IPS-18c (cell line): ENCODE data around the gene LRCOL1.

ENCODE experiments used
- H3K4me3 ChIP-seq: 2 replicates; pipeline ENCODE4 v1.7.0; 2013; ENCODE audit warnings: low read depth, mild to moderate bottlenecking, low read length, moderate library complexity; ENCODE audit not compliant: insufficient read depth
- H3K9me3 ChIP-seq: one replicate; pipeline ENCODE4 v1.6.1; 2013; ENCODE audit warnings: mild to moderate bottlenecking, low read length, moderate library complexity; ENCODE audit not compliant: control insufficient read depth, insufficient read depth

Gene LRCOL1

GRCh38 chr12:132580701-132581292 lies 29.6 kb downstream of the LRCOL1 start:
- no peak overlapping the region for H3K4me3 ChIP-seq
- no peaks in the 10 kb centered on the region for H3K9me3 ChIP-seq

- H3K4me3 ChIP-seq: no peak overlapping the region
- H3K9me3 ChIP-seq: no peaks in the 10 kb centered on the region
These were observed 30.6 kb downstream of the LRCOL1 start for GRCh38 chr12:132579744-132580143.

GRCh38 chr12:132578826-132579225 lies 31.6 kb downstream of the LRCOL1 start:
- no peaks in the 10 kb centered on the region for H3K9me3 ChIP-seq

GRCh38 chr12:132578118-132578517 lies 32.3 kb downstream of the LRCOL1 start:
- H3K9me3 ChIP-seq: no peaks in the 10 kb centered on the region
- H3K4me3 ChIP-seq: no peak overlapping the region

More at GRCh38 chr12:132578826-132579225, 31.6 kb downstream of the LRCOL1 start:
- H3K4me3 ChIP-seq: no peak overlapping the region

- H3K4me3 ChIP-seq: no peak overlapping the region
- no peaks in the 10 kb centered on the region for H3K9me3 ChIP-seq
These were observed 33.0 kb downstream of the LRCOL1 start for GRCh38 chr12:132577191-132577920.

GRCh38 chr12:132576701-132577100 lies 33.7 kb downstream of the LRCOL1 start:
- Histone ChIP-seq H3K4me3 (no peak overlapping the region), H3K9me3 (no peaks in the 10 kb centered on the region)

GRCh38 chr12:132575661-132576060 lies 34.7 kb downstream of the LRCOL1 start:
- no peak overlapping the region for H3K4me3 ChIP-seq

GRCh38 chr12:132574271-132574996 lies 35.9 kb downstream of the LRCOL1 start:
- no peak overlapping the region for H3K4me3 ChIP-seq

More at GRCh38 chr12:132575661-132576060, 34.7 kb downstream of the LRCOL1 start:
- H3K9me3 ChIP-seq: no peaks in the 10 kb centered on the region

GRCh38 chr12:132572801-132573760 lies 37.3 kb downstream of the LRCOL1 start:
- Histone ChIP-seq H3K4me3 (no peak overlapping the region), H3K9me3 (no peaks in the 10 kb centered on the region)

More at GRCh38 chr12:132574271-132574996, 35.9 kb downstream of the LRCOL1 start:
- H3K9me3 ChIP-seq: no peaks in the 10 kb centered on the region

- Histone ChIP-seq H3K4me3 (no peak overlapping the region), H3K9me3 (no peaks in the 10 kb centered on the region)
These were observed 38.3 kb downstream of the LRCOL1 start for GRCh38 chr12:132572106-132572505.

GRCh38 chr12:132571598-132571997 lies 38.8 kb downstream of the LRCOL1 start:
- no peaks in the 10 kb centered on the region for H3K9me3 ChIP-seq
- no peak overlapping the region for H3K4me3 ChIP-seq

GRCh38 chr12:132571051-132571450 lies 39.3 kb downstream of the LRCOL1 start:
- H3K4me3 ChIP-seq: no peak overlapping the region

GRCh38 chr12:132570635-132571034 lies 39.7 kb downstream of the LRCOL1 start:
- H3K4me3 ChIP-seq: no peak overlapping the region
- H3K9me3 ChIP-seq: no peaks in the 10 kb centered on the region

More at GRCh38 chr12:132571051-132571450, 39.3 kb downstream of the LRCOL1 start:
- no peaks in the 10 kb centered on the region for H3K9me3 ChIP-seq

- Histone ChIP-seq H3K9me3 (no peaks in the 10 kb centered on the region), H3K4me3 (no peak overlapping the region)
These were observed 40.4 kb downstream of the LRCOL1 start for GRCh38 chr12:132569856-132570480.

GRCh38 chr12:132568826-132569480 lies 41.4 kb downstream of the LRCOL1 start:
- H3K9me3 ChIP-seq: no peaks in the 10 kb centered on the region
- no peak overlapping the region for H3K4me3 ChIP-seq

- no peaks in the 10 kb centered on the region for H3K9me3 ChIP-seq
- H3K4me3 ChIP-seq: no peak overlapping the region
These were observed 42.1 kb downstream of the LRCOL1 start for GRCh38 chr12:132568301-132568700.
